Neural cell (in vitro differentiated cells): ENCODE results near the gene FOXK1.
"Not testable (repeated sequence)": the region's sequence is repeated elsewhere in the genome, so short reads cannot be mapped to it uniquely, and the experiment has no call there.

Source experiments
- EZH2 ChIP-seq: fragments of 200-600, 300-800 bp; shearing (Covaris generic), sonication (generic); IDR thresholded peaks from 2 replicates; pipeline ENCODE4 v1.6.1; 2014; ENCODE audit warnings: antibody characterized with exemption, low read length, borderline replicate concordance, mild to moderate bottlenecking; ENCODE audit not compliant: insufficient read depth, poor library complexity, severe bottlenecking
- TF ChIP-seq, protein P1 (sequence below): fragments of 450-650 bp; IDR thresholded peaks from 2 replicates; pipeline ENCODE4 v1.5.1; 2014; ENCODE audit warnings: antibody characterized with exemption, mild to moderate bottlenecking, moderate library complexity; ENCODE audit not compliant: poor library complexity, severe bottlenecking

DNA sequence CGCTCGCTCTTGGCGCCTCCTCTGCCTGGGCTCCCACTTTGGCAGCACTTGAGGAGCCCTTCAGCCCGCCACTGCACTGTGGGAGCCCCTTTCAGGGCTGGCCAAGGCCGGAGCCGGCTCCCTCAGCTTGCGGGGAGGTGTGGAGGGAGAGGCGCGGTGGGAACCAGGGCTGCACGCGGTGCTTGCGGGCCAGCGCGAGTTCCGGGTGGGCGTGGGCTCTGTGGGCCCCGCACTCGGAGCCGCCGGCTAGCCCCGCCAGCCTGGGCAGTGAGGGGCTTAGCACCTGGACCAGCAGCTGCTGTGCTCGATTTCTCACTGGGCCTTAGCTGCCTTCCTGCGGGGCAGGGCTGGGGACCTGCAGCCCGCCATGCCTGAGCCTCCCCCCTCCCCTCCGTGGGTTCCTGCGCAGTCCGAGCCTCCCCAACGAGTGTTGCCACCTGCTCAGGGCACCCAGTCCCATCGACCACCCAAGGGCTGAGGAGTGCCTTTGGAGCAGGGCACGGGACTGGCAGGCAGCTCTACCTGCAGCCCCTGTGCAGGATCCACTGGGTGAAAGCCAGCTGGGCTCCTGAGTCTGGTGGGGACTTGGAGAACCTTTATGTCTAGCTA is 111.4 kb downstream of the FOXK1 start:
- TF ChIP-seq, protein P1, sequence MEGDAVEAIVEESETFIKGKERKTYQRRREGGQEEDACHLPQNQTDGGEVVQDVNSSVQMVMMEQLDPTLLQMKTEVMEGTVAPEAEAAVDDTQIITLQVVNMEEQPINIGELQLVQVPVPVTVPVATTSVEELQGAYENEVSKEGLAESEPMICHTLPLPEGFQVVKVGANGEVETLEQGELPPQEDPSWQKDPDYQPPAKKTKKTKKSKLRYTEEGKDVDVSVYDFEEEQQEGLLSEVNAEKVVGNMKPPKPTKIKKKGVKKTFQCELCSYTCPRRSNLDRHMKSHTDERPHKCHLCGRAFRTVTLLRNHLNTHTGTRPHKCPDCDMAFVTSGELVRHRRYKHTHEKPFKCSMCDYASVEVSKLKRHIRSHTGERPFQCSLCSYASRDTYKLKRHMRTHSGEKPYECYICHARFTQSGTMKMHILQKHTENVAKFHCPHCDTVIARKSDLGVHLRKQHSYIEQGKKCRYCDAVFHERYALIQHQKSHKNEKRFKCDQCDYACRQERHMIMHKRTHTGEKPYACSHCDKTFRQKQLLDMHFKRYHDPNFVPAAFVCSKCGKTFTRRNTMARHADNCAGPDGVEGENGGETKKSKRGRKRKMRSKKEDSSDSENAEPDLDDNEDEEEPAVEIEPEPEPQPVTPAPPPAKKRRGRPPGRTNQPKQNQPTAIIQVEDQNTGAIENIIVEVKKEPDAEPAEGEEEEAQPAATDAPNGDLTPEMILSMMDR: not testable (repeated sequence)
- not testable (repeated sequence) for TF ChIP-seq EZH2
